Measurements from ENCODE around the gene PBX3. TPM values are rescaled to one million over a fixed set of nuclear protein-coding genes. Genes with fewer than 3 reads are reported as not detected.

PBX3 gene
- polyA plus RNA-seq, 3 donors from 2014 or later: 5.7 to 7.0 (median 6.2) TPM

GRCh38 chr9:125754096-125754495, 6.9 kb downstream of the PBX3 start:
- Mint-ChIP-seq H3K4me3 (no peak overlapping the region), H3K27me3 (ENCODE audit: low read depth in 3 of 3) (peaks cover 0 to 4% (median 0%) of the 10 kb centered on the region in 3 donors), H3K27ac (no peak overlapping the region), H3K9me3 (no peaks in the 10 kb centered on the region), H3K4me1 (peaks cover 18 to 42% of the 10 kb centered on the region in 2 donors), H3K36me3 (peaks cover 0 to 5% (median 3%) of the 10 kb centered on the region in 3 donors)
- no peak for DNase-seq

- H3K4me1 Mint-ChIP-seq: peaks cover 22 to 41% of the 10 kb centered on the region in 2 donors
- H3K9me3 Mint-ChIP-seq: no peaks in the 10 kb centered on the region
- H3K27ac Mint-ChIP-seq: no peak overlapping the region
- no peak for DNase-seq
- H3K27me3 Mint-ChIP-seq (ENCODE audit: low read depth in 3 of 3): no peaks in the 10 kb centered on the region
- no peak overlapping the region for H3K4me3 Mint-ChIP-seq
- H3K36me3 Mint-ChIP-seq: peaks cover 0 to 5% (median 3%) of the 10 kb centered on the region in 3 donors
These were observed 8.2 kb downstream of the PBX3 start for GRCh38 chr9:125755340-125755739.

GRCh38 chr9:125756518-125756917, 9.3 kb downstream of the PBX3 start:
- Mint-ChIP-seq H3K9me3 (no peaks in the 10 kb centered on the region), H3K4me1 (peaks cover 17 to 34% of the 10 kb centered on the region in 2 donors), H3K36me3 (peaks cover 0 to 5% (median 3%) of the 10 kb centered on the region in 3 donors), H3K27me3 (ENCODE audit: low read depth in 3 of 3) (no peaks in the 10 kb centered on the region), H3K4me3 (no peak overlapping the region), H3K27ac (no peak overlapping the region)
- DNase-seq: no peak

GRCh38 chr9:125757834-125758233, 10.7 kb downstream of the PBX3 start:
- H3K36me3 Mint-ChIP-seq: peaks cover 0 to 5% (median 3%) of the 10 kb centered on the region in 3 donors
- H3K9me3 Mint-ChIP-seq: no peaks in the 10 kb centered on the region
- no peak for DNase-seq
- no peaks in the 10 kb centered on the region for H3K27me3 Mint-ChIP-seq (ENCODE audit: low read depth in 3 of 3)
- H3K4me3 Mint-ChIP-seq: no peak overlapping the region
- H3K27ac Mint-ChIP-seq: no peak overlapping the region
- peaks cover 17 to 33% of the 10 kb centered on the region in 2 donors for H3K4me1 Mint-ChIP-seq

- H3K27ac Mint-ChIP-seq: peak overlapping the region; percentile 0 to 73 (median 52)
- DNase-seq: peak in 1 of 3 donors; percentile 7
- peaks cover 24 to 47% of the 10 kb centered on the region in 2 donors for H3K4me1 Mint-ChIP-seq
These were observed 12.0 kb downstream of the PBX3 start for GRCh38 chr9:125758986-125759763.

GRCh38 chr9:125759764-125760129, 12.6 kb downstream of the PBX3 start:
- Mint-ChIP-seq H3K27ac (peak overlapping the region in 5 of 6 donors; percentile 0 to 73 (median 42)), H3K4me1 (peaks cover 24 to 47% of the 10 kb centered on the region in 2 donors), H3K36me3 (peaks cover 0 to 5% (median 0%) of the 10 kb centered on the region in 3 donors), H3K9me3 (no peaks in the 10 kb centered on the region), H3K4me3 (peak overlapping the region; percentile 64 to 86 (median 82)), H3K27me3 (ENCODE audit: low read depth in 3 of 3) (no peaks in the 10 kb centered on the region)
- peak in 1 of 3 donors; percentile 2 for DNase-seq

More at GRCh38 chr9:125758986-125759763, 12.0 kb downstream of the PBX3 start:
- Mint-ChIP-seq H3K9me3 (no peaks in the 10 kb centered on the region), H3K4me3 (peak overlapping the region; percentile 64 to 86 (median 82)), H3K36me3 (peaks cover 0 to 5% (median 0%) of the 10 kb centered on the region in 3 donors), H3K27me3 (ENCODE audit: low read depth in 3 of 3) (no peaks in the 10 kb centered on the region)

- Mint-ChIP-seq H3K9me3 (no peaks in the 10 kb centered on the region), H3K27ac (no peak overlapping the region), H3K4me3 (no peak overlapping the region), H3K36me3 (peaks cover 0 to 5% (median 0%) of the 10 kb centered on the region in 3 donors), H3K27me3 (ENCODE audit: low read depth in 3 of 3) (no peaks in the 10 kb centered on the region), H3K4me1 (peaks cover 24 to 47% of the 10 kb centered on the region in 2 donors)
- DNase-seq: no peak
These were observed 13.4 kb downstream of the PBX3 start for GRCh38 chr9:125760537-125760936.

GRCh38 chr9:125761676-125762450, 14.7 kb downstream of the PBX3 start:
- H3K27ac Mint-ChIP-seq: no peak overlapping the region
- H3K4me1 Mint-ChIP-seq: peaks cover 24 to 47% of the 10 kb centered on the region in 2 donors
- no peaks in the 10 kb centered on the region for H3K36me3 Mint-ChIP-seq
- no peaks in the 10 kb centered on the region for H3K9me3 Mint-ChIP-seq
- no peaks in the 10 kb centered on the region for H3K27me3 Mint-ChIP-seq (ENCODE audit: low read depth in 3 of 3)
- no peak overlapping the region for H3K4me3 Mint-ChIP-seq
- no peak for DNase-seq

GRCh38 chr9:125763394-125763801, 16.2 kb downstream of the PBX3 start:
- Mint-ChIP-seq H3K36me3 (no peaks in the 10 kb centered on the region), H3K9me3 (no peaks in the 10 kb centered on the region), H3K27me3 (ENCODE audit: low read depth in 3 of 3) (no peaks in the 10 kb centered on the region), H3K27ac (no peak overlapping the region), H3K4me3 (peak overlapping the region in 1 of 5 donors; percentile 1), H3K4me1 (peaks cover 29 to 46% of the 10 kb centered on the region in 2 donors)
- peak in 1 of 3 donors; percentile 7 for DNase-seq

- no peak overlapping the region for H3K4me3 Mint-ChIP-seq
- H3K4me1 Mint-ChIP-seq: peaks cover 23 to 38% of the 10 kb centered on the region in 2 donors
- no peaks in the 10 kb centered on the region for H3K36me3 Mint-ChIP-seq
- no peaks in the 10 kb centered on the region for H3K27me3 Mint-ChIP-seq (ENCODE audit: low read depth in 3 of 3)
- no peak overlapping the region for H3K27ac Mint-ChIP-seq
- DNase-seq: no peak
- no peaks in the 10 kb centered on the region for H3K9me3 Mint-ChIP-seq
These were observed 17.0 kb downstream of the PBX3 start for GRCh38 chr9:125764198-125764597.

- no peaks in the 10 kb centered on the region for H3K9me3 Mint-ChIP-seq
- peaks cover 0 to 5% (median 0%) of the 10 kb centered on the region in 3 donors for H3K36me3 Mint-ChIP-seq
- no peak overlapping the region for H3K27ac Mint-ChIP-seq
- H3K4me1 Mint-ChIP-seq: peaks cover 14 to 27% of the 10 kb centered on the region in 2 donors
- DNase-seq: no peak
- H3K27me3 Mint-ChIP-seq (ENCODE audit: low read depth in 3 of 3): no peaks in the 10 kb centered on the region
- no peak overlapping the region for H3K4me3 Mint-ChIP-seq
These were observed 19.5 kb downstream of the PBX3 start for GRCh38 chr9:125766468-125767221.

- Mint-ChIP-seq H3K4me3 (no peak overlapping the region), H3K36me3 (peaks cover 0 to 5% (median 0%) of the 10 kb centered on the region in 3 donors), H3K4me1 (peaks cover 14 to 27% of the 10 kb centered on the region in 2 donors), H3K27ac (no peak overlapping the region), H3K9me3 (no peaks in the 10 kb centered on the region), H3K27me3 (ENCODE audit: low read depth in 3 of 3) (no peaks in the 10 kb centered on the region)
- DNase-seq: no peak
These were observed 20.2 kb downstream of the PBX3 start for GRCh38 chr9:125767349-125767748.

- H3K4me3 Mint-ChIP-seq: no peak overlapping the region
- H3K4me1 Mint-ChIP-seq: peaks cover 9 to 21% of the 10 kb centered on the region in 2 donors
- H3K27me3 Mint-ChIP-seq (ENCODE audit: low read depth in 3 of 3): no peaks in the 10 kb centered on the region
- H3K36me3 Mint-ChIP-seq: peaks cover 0 to 5% (median 0%) of the 10 kb centered on the region in 3 donors
- no peak for DNase-seq
- no peak overlapping the region for H3K27ac Mint-ChIP-seq
- H3K9me3 Mint-ChIP-seq: no peaks in the 10 kb centered on the region
These were observed 21.6 kb downstream of the PBX3 start for GRCh38 chr9:125768803-125769202.
